HG03439 (cell line): ENCODE measurements around the gene CMTM3.
"Not testable (repeated sequence)": the region's sequence is repeated elsewhere in the genome, so short reads cannot be mapped to it uniquely, and the experiment has no call there.

Experiments used
- ATAC-seq: cut with Tn5 transposase; IDR thresholded peaks from one replicate; pipeline ENCODE4 v1.9.1; 2021; ENCODE audit warnings: mild to moderate bottlenecking, moderate library complexity; ENCODE audit not compliant: unreplicated experiment

The CMTM3 gene

DNA sequence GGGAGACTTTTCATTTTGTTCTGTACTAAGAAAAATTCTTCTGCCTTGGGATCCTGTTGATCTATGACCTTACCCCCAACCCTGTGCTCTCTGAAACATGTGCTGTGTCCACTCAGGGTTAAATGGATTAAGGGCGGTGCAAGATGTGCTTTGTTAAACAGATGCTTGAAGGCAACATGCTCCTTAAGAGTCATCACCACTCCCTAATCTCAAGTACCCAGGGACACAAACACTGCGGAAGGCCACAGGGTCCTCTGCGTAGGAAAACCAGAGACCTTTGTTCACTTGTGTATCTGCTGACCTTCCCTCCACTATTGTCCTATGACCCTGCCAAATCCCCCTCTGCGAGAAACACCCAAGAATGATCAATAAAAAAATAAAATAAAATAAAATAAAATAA is 27.1 kb downstream of the CMTM3 start:
- ATAC-seq, result not testable (repeated sequence)

DNA sequence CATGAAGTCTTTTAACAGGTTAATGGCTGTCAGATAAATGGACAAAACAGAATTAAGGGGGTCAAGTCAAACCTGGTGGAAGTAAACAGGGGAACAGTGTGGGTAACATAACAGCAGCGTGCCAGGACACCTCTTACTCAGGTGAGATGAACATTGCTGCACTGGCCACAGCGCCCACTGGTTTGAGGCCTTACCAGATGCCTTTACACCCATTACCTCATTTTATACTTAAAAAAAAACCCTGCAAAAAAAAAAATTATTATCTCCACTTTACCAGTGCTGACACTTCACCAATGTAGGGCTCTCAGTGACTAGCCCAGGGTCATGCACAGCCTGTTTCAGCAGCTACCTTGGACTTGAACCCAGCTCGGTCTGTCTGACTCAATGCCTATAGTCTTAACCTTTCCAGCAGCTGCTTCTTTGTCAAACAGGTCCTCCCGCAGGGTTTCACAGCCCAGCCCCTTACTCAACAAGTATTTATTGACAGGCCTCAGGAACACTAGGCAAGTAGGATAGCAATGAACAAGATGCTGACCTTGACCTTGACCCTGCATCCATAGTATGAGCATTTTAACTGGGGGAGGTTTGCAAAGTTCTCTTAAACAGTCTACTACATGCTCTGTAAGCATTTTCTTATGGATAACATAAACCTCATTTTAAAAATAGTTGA is 30.2 kb downstream of the CMTM3 start:
- no peak for ATAC-seq

DNA sequence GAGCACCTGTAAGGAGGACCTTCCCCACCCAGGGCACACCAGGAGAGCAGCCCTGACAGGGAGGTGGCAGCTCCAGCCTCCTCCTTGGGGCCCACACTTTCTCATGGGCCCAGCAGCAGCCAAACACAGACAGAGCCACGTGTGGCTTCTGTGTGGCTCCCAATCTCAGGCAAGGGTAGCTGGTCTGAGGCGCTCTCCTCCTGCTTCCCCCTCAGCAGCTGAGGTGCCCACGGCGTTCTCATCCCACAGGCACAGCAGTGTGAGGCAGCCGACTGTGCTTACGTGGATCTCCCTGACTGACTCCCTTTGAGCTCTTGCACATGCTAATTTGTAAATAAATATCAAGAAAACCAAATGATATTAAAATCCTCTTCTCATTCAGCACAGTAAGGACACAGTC is 30.9 kb downstream of the CMTM3 start:
- ATAC-seq, result no peak

DNA sequence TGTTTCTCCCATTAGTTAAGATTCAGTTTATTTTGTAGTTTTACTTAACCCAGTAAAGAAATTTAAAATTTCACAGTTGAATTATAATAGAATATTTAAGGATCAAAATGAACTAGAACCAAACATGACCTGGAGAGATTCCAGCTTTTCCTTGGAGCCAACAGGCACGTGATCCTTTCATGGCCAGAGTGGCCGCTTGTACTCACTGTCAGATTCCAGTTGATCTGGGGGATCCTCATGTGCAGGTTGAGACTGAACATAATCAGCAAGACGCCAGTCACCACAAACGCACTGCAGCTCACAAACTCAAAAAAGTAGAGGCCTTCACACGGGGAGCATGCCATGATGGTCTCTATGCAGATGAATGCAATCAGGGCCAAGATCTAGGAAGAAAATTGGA is 31.7 kb downstream of the CMTM3 start:
- ATAC-seq, result no peak

DNA sequence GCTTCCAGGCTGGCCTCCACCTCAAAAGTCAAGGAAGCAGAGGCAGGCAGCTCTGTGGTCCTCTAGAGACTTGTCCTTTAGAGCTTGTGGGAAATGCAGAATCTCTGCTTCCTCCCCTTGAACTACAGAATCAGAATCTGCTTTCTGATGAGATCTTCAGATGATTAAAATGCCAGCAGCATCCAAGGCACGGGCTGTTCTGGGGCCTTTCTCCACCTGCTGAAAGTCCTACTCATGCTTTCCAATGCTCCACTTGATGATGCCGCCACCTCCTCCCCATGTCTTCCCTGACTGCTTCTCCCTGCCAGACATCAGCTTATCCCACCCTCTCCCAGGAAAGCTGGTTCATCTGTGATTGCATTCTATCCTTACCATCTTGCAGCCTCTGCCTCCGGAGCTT is 33.3 kb downstream of the CMTM3 start:
- ATAC-seq, result no peak

DNA sequence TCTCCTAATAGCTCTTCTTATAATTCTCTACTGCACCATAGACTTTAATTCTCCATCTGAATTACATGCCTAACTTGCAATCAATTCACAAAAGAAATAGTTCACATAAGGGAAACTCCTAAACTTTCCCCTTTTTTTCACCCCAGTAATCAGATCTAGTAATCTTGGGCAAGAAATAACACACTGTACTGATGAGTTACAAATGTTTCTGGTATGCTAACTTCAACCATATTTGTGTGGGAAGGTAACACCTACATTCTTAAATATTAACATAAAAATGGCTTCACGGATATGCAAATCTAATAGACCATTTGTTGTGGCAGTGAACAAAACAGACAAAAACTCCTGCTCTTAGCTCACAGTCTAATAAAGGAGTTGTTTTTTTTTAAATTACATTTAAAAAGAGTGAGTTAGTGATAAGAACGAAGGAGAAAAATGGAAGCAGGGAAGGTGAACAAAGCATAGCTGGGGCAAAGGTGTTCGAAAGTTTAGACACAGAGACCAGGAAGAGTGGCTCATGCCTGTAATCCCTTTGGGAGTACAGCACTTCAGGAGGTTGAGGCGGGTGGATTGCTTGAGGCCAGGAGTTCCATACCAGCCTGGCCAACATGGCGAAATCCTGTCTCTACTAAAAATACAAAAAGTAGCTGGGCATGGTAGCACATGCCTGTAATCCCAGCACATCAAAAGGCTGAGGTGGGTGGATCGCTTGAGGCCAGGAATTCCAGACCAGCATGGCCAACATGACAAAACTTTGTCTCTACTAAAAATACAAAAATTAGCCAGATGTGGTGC is 34.8 kb downstream of the CMTM3 start:
- ATAC-seq, result no peak

DNA sequence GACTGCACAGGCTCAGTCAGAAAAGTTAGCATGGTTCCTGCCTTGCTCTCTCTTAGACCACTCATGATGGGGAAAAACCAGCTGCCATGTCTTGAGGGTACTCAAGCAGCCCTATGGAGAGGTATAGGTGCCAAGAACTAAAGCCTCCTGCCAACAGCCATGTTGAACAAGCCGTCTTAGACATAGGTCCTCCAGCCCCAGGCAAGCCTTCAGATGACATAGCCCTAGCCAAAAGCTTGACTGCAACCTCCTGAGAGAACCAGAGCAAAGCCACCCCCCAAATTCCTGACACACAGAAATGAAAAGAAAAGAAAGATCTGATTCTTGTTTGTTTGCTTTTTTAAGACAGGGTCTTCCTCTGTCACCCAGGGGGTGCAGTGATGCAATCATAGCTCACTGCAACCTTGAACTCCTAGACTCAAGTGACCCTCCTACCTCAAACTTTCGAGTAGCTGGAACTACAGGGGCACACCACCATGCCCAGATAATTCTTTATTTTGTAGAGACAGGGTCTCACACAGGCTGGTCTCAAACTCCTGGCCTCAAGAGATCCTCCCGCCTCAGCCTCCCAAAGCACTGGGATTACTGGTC is 36.3 kb downstream of the CMTM3 start:
- no peak for ATAC-seq

DNA sequence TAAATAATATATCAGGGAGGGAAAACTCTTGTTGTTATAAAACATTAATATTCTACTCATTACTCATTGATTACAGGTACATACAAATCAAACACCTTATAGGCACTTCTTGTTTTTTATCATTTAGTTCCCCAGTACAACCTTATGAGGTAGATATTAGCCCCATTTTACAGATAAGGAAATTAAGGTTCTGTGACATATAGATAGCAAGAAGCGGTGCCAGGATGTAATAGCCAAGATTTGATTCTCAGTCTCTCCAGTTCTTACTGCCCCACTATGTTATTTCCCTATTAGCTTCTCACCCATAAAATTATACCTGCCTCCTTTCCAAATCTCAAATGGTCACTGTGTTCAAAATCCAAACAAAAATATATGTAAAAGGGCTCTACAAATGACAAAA is 36.9 kb downstream of the CMTM3 start:
- ATAC-seq, result no peak

DNA sequence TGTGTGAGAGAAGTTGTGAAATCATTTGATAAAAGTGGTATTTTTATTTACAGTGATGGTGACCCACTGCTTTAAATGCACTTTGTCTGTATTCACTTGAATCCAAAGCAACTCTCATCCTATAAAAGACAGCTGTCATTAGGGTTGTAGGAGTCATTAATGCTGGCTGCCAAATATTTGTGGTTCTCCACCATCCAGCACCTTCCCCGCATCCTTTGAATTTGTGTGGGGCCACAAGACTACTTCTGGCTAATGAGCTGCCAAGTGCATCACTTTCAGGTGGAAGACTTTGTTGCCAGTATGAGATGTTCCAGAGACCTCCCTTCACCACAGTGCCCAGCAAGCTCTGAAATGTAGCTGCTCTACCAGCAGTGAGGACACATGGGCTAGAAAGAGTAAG is 43.4 kb downstream of the CMTM3 start:
- ATAC-seq, result no peak

DNA sequence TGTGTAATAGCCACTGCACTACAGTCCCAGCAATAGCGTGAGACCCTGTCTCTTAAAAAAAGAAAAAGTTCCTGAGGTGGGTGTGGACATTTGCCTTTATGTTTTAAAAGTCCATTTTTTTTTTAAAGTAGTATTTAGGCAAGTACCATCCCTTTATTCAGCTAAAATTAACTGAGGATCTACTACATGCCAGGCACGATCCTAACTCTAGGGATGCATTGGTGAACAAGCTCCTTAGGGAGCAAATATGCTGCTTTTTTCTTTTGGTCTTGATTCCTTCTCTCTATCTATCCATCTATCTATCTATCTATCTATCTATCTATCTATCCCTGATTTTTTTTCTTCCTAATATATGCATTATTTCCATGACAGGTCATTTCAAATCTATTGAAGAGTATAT is 44.7 kb downstream of the CMTM3 start:
- no peak for ATAC-seq

DNA sequence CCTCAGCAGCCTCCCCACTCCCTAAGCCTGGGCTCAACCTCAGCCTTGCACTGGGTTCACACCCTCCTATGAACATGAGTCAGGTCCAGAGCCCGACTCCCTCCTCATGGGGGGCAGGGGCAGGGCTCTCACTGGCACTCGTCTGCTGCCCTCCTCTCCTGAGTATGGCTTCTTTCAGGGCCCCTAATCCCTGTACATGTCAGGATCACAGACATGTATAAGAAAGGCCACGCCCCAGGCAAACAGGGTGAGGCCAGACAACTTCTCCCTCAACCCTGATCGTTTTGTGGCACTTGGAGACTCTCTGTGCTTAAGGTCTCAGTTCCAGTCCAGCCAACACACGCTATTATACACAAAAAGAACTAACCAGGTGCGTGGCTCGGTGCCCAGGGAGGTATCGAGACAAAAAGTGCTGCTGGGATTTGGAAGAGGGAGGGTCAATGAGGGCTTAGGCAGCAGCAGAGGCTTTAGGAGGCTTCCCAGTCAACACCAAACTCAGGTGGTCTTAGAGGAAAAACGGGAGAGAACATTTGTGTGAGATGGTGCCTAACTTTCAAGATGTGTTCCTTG is 45.2 kb downstream of the CMTM3 start:
- ATAC-seq, result no peak

DNA sequence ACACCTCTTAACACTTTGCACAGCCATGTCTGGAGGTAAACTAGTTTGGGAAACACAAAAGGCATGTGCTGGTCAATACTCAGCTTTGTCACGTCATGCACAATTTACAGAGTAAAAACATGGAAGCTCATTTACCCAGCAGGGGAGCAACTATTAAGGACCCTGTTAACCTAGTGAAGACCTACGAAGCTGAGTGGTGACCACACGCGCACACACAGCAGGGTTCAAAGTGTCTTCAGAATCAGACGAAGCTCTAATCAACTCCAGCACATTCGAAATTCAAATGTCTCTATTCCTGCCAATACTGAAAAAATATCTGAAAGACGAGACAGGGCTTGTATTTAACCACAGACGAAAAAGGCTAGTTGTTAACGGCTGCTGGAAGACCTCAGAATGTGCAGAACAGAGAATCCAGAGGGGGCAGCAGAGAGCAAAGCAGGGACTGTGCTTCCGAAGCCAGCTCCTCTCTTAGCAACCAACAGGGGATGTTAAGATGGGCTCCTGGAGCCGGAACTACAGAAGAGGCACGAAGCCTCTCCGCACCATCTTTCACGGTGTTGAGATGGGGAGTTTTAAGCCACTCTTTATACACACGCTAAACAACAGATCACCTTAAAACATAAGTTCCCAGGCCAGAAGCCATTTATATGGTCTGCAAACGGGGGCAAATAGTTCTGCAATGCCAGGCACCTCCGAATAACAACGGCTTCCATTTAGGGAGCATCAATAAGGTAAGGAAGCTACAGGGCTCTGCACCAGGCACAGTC is 46.4 kb downstream of the CMTM3 start:
- no peak for ATAC-seq

DNA sequence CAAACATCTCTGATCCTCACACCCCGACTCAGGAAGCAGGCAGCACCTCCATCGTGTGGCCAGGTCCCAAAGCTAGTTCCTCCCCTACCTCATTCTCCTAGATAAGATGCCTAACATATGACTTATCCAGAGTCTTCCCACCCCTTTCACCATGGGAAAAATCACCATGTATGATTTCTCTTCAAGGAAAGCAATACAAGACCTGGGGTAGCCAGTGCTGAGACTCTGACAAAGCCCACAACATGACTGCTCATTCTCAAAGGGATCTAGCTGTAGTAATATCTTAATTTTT is 46.9 kb downstream of the CMTM3 start:
- no peak for ATAC-seq

DNA sequence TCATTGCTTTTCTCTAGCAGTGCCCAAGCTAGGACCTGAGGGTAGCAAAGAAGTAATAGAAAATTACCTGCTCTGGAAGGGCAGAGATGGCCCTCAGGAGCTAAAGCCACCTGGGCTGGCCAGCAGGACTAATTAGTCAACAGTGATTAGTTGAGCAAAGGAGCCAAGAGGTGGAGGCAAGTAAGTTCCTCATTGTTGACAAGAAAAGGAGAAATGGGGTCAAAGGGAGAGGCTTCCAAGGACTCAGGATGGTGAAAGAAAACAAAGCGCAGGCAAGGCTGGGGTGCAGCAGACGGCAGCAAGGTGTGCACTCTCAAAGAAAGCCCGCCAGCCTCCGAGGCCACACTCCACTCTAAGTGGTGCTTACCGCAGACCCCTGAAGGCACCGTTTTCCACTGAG is 47.5 kb downstream of the CMTM3 start:
- no peak for ATAC-seq

DNA sequence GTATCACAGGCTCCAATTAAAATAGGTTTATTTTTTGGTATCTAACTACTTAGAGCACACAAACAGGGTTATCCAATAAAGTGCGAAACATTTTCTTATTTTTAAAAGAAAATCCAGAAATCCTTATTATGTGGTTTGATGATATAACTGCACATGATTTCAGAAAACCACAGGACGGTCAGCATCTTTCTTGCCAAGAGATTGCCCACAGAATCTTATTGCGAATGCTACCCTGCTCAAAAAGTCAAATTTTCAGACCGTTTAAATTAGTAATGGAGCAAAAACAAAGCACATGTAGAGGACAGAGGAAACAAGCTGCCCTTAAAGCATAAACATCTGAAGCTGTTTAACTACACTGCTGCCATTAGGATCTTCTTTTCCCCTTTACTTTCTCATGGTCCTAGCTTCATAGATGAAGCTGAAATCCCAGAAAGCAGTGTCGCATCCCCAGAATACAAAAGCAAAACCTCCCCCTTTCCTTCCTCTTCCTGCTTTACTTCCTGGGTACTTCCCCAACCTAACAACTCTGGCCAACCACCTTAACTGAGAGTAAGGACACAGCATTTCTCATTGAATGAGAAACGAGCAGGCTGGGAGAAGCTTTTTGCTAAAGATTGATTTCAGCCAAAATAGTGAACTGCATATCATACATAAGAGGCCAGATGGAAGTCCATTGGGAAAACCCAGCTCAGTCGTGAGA is 48.3 kb downstream of the CMTM3 start:
- ATAC-seq, result no peak

DNA sequence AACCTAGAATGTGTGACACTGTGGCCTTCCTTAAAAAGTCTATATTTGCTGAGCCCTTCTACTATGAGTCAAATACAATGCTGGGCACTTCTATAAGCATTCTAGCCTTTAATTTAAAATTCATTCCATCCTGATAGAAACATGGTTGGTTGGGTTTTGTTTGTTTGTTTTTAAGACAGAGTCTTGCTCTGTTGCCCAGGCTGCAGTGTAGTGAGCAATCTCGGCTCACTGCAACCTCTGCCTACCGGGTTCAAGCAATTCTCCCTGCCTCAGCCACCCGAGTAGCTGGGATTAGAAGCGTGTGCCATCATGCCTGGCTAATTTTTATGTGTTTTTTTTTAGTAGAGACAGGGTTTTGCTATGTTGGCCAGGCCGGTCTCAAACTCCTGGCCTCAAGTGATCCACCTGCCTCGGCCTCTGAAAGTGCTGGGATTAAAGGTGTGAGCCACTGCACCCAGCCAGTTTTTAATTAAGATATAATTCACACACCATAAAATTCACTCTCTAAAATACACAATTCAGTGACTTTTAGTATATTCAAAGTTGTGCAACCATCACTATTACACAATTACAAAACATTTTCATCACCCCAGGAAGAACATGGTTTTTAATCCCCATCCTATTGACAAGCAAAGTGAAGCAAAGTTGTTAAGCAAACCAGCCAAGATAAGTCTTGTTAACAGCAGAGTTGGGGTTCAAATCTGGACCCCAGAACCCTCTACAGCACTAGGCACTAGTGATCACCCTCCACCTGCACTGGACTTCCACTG is 49.3 kb downstream of the CMTM3 start:
- no peak for ATAC-seq

DNA sequence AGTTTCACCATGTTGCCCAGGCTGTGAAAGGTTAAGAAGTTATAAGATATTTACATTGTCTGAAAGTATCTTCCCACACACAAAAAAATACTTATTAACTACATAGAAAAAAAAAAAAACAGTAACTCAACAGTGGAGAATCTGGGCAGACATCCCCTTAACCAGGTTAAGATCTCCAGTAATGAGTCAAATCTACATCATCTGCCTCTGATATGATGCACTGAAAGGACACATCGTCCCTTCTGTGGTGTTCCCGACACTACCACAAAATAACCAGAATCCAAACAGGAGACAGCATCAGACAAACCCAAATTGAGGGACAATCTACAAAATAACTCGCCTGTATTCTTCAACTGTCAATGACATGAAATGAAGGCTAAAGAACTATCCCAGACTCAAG is 52.0 kb downstream of the CMTM3 start:
- ATAC-seq, result no peak

DNA sequence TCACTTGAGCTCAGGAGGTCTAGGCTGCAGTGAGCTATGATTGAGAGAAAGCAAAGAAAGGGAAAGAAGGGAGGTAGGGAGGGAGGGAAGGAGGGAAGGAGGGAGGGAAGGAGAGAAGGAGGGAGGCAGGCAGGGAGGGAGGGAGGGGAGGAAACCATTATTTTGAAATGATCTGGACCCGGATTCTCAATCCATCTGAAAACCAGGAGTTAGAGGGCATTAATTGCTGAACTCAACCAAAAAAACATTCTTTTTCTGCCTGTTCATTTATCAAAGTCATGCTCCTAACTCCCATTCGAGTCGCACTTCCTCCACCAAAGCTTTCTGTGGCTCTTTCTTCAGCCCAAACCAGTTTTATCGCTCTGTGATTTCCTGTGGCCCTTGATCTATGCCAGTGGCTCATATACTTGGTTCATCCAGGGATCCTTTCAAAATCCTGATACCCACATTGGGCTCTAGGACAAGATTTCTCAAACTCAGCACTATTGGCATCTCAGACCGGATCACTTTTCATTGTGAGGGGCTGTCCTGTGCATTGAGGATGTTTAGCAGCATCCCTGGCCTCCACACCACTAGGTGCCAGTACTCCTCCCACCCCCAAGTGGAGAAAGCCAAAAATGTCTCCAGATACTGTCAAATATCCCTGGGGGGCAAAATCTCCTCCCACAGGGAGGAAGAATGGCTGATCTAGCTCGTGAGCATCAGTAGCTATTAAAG is 53.8 kb downstream of the CMTM3 start:
- ATAC-seq, result no peak

DNA sequence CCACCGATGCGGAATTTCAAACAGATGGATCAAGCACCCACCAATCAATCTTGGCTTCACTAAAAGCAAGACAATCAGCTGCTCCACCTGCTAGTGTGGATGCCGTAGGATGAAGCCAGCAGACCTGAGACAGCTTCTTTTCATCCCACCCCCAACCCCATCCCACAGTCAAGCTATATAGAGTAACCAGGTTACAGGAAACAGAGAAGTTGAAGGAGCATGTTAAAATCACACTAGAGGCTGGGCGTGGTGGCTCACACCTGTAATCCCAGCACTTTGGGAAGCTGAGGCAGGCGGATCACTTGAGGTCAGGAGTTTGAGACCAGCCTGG is 54.3 kb downstream of the CMTM3 start:
- no peak for ATAC-seq
